ENCODE results near the gene ENTREP3. TPM values are rescaled to one million over a fixed set of nuclear protein-coding genes. Genes with fewer than 3 reads are reported as not detected.

The ENTREP3 gene
- total RNA-seq, 2 donors from 2014 or later: 20.7 to 32.1 TPM

DNA sequence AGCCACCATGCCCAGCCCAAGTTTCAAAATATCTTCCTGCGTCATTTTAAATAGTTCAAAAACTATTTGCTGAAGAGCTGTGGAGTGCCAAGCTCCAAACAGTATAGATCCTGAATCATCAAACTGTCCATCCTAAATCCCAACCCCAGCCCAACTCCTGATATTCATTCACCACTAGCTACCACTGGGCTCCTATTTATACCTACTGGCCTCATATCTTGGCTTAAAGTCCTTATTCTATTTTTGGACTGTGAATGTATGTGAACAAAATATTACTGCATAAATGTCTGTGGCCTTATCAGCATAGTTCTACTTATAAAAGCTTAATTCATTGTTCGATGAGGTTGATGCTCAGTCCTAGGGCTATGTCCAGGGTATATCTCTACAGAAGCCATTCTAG lies 12.1 kb upstream of the ENTREP3 start:
- Mint-ChIP-seq H3K4me3 (no peak overlapping the region), H3K27ac (peak overlapping the region; percentile 12), H3K27me3 (no peaks in the 10 kb centered on the region), H3K36me3 (ENCODE audit: low read depth) (peaks cover 100% of the 10 kb centered on the region), H3K4me1 (peaks cover 11% of the 10 kb centered on the region), H3K9me3 (no peaks in the 10 kb centered on the region)
- ATAC-seq (replicated peaks): no peak

DNA sequence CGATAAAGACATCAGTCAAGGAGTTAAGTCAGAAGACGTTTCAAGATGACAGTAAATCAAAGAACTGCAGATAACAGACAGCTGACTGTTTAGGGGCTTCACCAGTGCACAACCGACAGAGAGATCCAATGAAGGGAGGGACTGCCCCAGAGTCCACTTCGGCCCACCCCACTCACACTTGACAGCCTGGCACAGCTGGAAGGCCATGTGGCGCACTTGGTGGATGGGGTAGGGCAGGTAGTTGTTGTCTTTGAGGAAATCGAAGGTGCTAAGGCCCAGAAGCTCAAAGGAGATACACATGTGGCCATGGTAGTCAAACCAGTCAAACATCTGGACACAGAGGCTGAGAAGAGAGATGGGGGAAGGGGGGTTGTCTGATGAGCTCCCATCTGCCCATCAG lies 11.3 kb upstream of the ENTREP3 start:
- no peak for ATAC-seq (replicated peaks)
- Mint-ChIP-seq H3K4me3 (no peak overlapping the region), H3K4me1 (peaks cover 7% of the 10 kb centered on the region), H3K9me3 (no peaks in the 10 kb centered on the region), H3K27me3 (no peaks in the 10 kb centered on the region), H3K27ac (peak overlapping the region; percentile 13), H3K36me3 (ENCODE audit: low read depth) (peaks cover 100% of the 10 kb centered on the region)

DNA sequence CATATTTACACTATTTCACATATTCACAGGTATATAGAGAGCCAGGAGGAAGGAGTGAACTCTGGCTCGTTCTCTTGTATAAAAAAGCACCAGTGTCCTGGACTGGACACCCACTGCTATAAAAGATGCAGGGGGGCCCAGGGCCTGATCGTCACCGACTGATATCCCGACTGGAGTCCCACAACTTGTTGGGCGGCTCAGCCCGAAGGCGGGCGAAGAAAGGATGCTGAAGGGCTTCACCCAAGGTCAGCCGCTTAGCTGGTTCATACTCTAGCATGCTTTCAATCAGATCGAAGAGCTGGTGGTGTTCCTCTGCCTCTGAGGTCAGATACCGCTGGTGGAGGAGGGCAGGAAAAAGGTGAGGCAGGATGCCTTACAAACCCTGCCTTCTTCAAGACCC lies 7.8 kb upstream of the ENTREP3 start:
- no peaks in the 10 kb centered on the region for H3K27me3 Mint-ChIP-seq
- ATAC-seq (replicated peaks): no peak
- peaks cover 99% of the 10 kb centered on the region for H3K36me3 Mint-ChIP-seq (ENCODE audit: low read depth)

DNA sequence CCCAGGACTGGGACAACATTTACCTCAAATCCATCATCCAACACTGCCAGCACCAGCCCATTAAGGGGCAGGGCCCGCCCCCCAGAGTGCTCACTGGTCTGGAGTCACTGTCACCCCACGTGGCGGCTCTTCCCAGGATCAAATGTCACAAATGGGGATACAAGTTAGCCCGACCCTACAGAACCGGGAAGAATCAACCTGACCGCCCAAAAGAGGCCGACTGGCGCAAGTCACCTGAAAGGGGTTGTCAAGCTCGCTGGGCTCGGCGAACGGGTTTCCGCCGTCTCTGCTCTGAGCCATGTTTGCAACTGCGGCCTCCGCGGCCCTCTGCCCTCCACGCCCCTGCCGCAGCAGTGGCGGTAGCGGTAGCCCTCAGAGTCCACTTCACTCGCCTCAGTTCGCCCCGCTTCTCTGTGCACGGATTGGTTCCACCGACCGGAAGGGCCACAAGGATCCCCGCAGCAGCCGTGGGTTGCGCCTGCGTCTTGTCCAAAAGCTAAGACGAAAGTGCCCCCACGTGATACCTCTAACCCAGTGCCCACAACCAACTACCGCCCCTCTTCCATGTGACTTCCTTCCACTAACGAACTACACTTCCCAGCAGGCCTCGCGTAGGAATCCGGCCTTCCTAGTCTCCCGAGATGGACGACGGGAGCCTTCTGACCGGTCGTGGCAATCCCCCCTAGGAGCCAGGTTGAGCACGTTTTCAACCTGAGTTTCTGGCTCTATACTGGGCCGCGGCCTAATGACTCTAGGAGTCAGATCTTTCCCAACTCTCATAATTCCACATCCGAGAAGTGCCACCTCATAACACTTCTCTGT lies 6.8 kb upstream of the ENTREP3 start, which contains the start of gene SCAMP3:
Gene SCAMP3, minus strand, starts transcription at position 509 of the 822 bp plus-strand sequence. Its CDS starts 209 bp downstream, at position 300.
- Mint-ChIP-seq H3K4me1 (peaks cover 19% of the 10 kb centered on the region), H3K4me3 (peak within 1 kb of the TSS; percentile 96), H3K27ac (peak within 1 kb of the TSS; percentile 95), H3K36me3 (ENCODE audit: low read depth) (peaks cover 99% of the 10 kb centered on the region), H3K9me3 (no peaks in the 10 kb centered on the region), H3K27me3 (no peaks in the 10 kb centered on the region)
- ATAC-seq (replicated peaks): peak; percentile 97

More for the DNA sequence above, 7.8 kb upstream of the ENTREP3 start:
- peak overlapping the region; percentile 96 for H3K4me3 Mint-ChIP-seq
- peaks cover 18% of the 10 kb centered on the region for H3K4me1 Mint-ChIP-seq
- H3K27ac Mint-ChIP-seq: peak overlapping the region; percentile 95
- no peaks in the 10 kb centered on the region for H3K9me3 Mint-ChIP-seq

DNA sequence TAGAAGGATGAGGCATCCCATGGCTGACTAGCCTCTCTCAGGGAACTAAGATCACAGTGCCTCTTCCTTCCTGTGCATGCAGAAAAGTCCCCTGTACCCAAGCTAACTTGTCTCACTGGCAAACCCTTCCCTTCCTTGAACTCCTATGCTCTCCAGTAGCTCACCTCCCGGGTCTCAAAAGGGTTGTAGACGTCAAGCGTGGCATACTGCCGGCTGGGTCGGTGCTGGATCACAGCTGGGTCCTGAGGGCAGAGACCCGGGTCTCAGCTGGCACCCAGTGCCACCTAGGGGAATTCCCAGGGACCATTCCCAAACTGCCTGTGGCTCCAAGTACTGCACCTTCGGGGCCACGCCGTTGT lies 6.2 kb upstream of the ENTREP3 start:
- Mint-ChIP-seq H3K27me3 (no peaks in the 10 kb centered on the region), H3K4me3 (peak overlapping the region; percentile 96), H3K36me3 (ENCODE audit: low read depth) (peaks cover 99% of the 10 kb centered on the region), H3K9me3 (no peaks in the 10 kb centered on the region), H3K4me1 (peaks cover 24% of the 10 kb centered on the region), H3K27ac (peak overlapping the region; percentile 95)
- peak; percentile 20 for ATAC-seq (replicated peaks)

DNA sequence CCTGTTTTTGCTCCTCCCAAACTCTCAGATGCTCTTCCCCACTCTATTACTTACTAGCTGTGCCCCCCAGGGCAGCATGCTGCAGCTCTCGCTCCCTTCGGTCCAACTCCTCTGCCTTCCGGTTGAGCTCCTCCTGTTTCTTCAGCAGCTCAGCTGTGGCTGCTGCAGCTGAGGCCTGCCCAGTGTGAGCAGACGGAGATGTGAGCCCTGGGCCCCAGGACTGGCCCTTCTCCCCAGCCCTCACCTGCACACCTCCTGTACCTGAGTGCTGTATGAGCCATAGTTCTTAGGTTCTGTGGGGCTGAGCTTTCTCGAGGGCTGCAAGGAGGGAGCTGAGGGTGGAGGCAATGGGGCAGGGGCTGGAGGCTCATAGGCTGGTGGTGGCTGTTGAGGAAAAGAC lies 5.0 kb upstream of the ENTREP3 start:
- Mint-ChIP-seq H3K4me1 (peaks cover 21% of the 10 kb centered on the region), H3K4me3 (peak overlapping the region; percentile 96), H3K9me3 (no peaks in the 10 kb centered on the region), H3K27me3 (no peaks in the 10 kb centered on the region), H3K36me3 (ENCODE audit: low read depth) (peaks cover 99% of the 10 kb centered on the region), H3K27ac (peak overlapping the region; percentile 95)
- no peak for ATAC-seq (replicated peaks)

DNA sequence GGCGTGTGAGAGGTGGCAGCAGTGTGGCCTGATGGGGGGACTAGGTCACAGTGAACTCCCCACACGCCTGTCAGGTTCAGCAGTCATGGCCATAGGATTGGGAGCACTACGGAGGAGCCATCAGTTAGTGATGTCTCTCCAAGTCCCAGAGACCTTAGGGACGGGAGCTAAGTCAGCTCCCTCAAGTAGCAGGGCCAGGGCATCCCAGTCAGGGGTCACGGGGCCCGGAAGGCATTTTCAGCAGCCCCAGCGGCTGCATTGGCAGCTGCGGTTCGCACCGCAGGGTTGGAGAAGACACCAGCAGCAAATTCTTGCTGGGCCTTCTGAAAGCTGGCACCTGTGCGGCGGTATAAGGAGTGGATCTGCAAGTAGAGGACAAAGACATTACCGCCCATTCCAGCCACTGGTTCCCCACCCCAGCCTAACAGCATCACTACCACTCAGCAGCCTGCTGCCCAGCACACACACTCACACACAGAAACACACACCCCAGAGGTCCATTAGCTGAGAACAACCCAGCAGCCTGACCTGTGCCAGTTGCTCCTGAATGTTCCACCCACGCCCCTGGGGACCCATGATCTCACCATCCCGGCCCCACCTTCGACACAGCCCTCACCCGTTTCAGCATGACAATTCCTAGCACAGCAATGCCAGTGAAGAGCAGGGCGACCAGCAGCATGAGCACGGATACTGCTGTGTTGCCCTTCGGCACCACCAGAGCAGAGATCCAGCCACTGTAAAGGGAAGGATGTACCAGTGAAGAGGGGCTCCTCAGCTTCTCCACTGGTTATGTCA lies 972 bp upstream of the ENTREP3 start:
- Mint-ChIP-seq H3K4me3 (peak overlapping the region; percentile 84), H3K4me1 (peaks cover 31% of the 10 kb centered on the region), H3K27me3 (no peaks in the 10 kb centered on the region), H3K36me3 (ENCODE audit: low read depth) (peaks cover 59% of the 10 kb centered on the region), H3K27ac (peak overlapping the region; percentile 56), H3K9me3 (no peaks in the 10 kb centered on the region)
- no peak for ATAC-seq (replicated peaks)

DNA sequence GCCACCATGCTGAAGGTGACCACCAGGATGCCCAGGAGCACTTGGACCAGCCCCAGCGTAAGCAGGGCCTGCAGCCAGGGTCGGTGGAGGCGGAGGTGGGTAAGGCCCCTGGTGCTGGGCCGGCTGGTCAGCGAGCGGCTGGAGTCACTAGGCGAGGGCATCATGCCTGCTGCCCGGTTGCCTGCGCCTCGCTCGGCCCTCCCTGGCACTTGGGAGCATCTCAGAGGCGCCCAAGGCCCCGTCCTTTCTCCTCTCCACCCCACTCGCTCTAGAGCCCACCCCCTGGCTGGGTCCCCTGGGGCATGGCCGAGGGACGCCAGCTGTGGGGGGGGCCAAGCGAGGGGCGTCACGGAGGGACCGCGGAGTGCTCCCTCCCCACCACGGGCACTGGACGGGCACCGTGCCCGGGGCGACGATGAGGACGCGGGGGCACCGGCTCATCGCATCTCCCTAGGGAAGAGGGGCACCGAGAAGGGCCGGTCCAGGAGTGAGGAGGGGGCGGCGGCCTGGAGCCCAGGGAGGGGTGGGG lies 505 bp downstream of the ENTREP3 start:
- peak; percentile 2 for ATAC-seq (replicated peaks)
- H3K27me3 Mint-ChIP-seq: no peaks in the 10 kb centered on the region
- H3K27ac Mint-ChIP-seq: peak overlapping the region; percentile 85
- no peaks in the 10 kb centered on the region for H3K9me3 Mint-ChIP-seq
- H3K36me3 Mint-ChIP-seq (ENCODE audit: low read depth): peaks cover 44% of the 10 kb centered on the region
- H3K4me1 Mint-ChIP-seq: peaks cover 24% of the 10 kb centered on the region
- peak overlapping the region; percentile 84 for H3K4me3 Mint-ChIP-seq

DNA sequence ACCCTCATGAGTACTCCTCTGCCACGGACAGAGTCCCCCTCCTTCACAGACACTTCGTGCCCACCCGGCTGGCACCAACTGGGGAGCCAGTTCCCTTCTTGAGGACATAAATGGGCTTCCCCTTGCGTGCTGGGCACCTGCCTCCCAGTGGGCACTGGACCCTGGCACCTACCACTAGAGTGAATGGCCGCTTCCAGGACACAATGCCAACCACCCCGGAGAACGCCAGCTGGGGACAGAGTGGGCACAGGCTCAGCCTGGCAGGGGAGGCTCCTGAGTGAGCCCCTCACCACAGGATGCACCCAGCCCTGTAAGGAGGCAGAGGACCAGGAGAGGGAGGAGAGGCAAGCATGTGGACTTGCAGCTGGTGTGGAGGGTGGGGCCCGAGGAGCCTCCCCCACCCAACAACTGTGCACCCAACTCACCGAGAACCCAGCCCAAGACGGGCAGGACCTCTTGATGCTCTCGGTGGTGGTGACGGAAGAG lies 1.0 kb downstream of the ENTREP3 start:
- ATAC-seq (replicated peaks): no peak
- H3K27ac Mint-ChIP-seq: peak overlapping the region; percentile 85

DNA sequence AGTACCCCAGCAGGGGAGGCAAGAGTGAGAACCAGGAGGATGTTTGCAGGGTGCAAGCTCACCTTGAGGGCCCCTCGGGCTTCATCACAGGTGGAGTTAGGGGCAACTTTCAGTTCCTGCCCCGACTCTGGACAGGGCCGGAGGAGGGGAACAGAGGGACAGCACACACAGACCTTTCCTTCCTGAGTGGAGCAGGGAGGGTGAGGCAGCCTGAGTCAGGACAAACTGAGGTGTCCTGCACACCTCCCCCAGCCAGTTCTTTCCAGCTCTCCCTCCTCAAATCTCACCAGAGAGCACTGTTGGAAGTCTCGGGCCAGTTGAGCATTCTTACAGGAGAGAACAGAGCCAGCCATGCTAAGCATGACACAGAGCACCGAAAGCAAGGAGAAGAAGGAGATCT lies 1.5 kb downstream of the ENTREP3 start:
- Mint-ChIP-seq H3K36me3 (ENCODE audit: low read depth) (peaks cover 34% of the 10 kb centered on the region), H3K4me3 (peak overlapping the region; percentile 84), H3K4me1 (peaks cover 24% of the 10 kb centered on the region), H3K27ac (peak overlapping the region; percentile 85), H3K27me3 (no peaks in the 10 kb centered on the region), H3K9me3 (no peaks in the 10 kb centered on the region)
- no peak for ATAC-seq (replicated peaks)

More for the DNA sequence above, 1.0 kb downstream of the ENTREP3 start:
- peaks cover 24% of the 10 kb centered on the region for H3K4me1 Mint-ChIP-seq
- no peaks in the 10 kb centered on the region for H3K9me3 Mint-ChIP-seq
- H3K4me3 Mint-ChIP-seq: peak overlapping the region; percentile 84
- no peaks in the 10 kb centered on the region for H3K27me3 Mint-ChIP-seq
- peaks cover 39% of the 10 kb centered on the region for H3K36me3 Mint-ChIP-seq (ENCODE audit: low read depth)

DNA sequence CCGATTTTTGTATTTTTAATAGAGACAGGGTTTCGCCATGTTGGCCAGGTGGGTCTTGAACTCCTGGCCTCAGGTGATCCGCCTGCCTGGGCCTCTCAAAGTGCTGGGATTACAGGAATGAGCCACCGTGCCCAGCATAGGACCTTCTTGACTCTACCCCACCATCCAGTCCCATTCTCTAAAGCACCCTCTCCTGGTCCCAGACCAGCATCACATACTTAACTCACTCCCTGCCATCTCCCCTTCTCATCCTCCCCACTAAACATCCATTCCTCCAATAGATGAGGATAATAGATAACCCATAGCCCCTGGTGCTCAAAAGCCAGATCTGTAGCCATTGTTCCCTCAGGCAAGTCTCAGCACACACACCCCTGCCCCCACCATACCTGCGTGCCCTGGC lies 2.1 kb downstream of the ENTREP3 start:
- peak overlapping the region; percentile 85 for H3K27ac Mint-ChIP-seq
- peaks cover 24% of the 10 kb centered on the region for H3K4me1 Mint-ChIP-seq
- H3K4me3 Mint-ChIP-seq: peak overlapping the region; percentile 84
- no peak for ATAC-seq (replicated peaks)
- no peaks in the 10 kb centered on the region for H3K9me3 Mint-ChIP-seq
- peaks cover 28% of the 10 kb centered on the region for H3K36me3 Mint-ChIP-seq (ENCODE audit: low read depth)
- H3K27me3 Mint-ChIP-seq: no peaks in the 10 kb centered on the region

DNA sequence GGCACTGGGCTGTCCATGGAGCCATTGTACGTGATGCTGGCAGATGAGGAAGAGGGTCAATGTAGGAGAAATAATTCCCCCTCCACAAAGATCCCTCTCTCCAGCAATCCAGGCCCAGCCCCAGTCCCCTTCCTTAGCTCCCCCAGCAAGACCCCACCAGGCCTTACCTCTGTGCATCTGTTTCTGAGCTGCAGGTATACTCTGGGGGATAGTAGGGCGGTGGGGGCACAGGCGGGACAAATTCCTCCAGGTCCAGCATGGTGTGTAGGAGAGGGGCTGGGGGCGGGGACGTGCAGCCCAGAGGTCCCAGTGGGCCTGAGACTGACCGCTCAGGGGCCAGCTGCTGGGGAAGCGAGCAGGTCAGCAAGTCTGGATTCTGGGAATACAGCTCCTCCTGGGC lies 3.7 kb downstream of the ENTREP3 start:
- H3K36me3 Mint-ChIP-seq (ENCODE audit: low read depth): peaks cover 14% of the 10 kb centered on the region
- no peak for ATAC-seq (replicated peaks)
- no peak overlapping the region for H3K27ac Mint-ChIP-seq
- peaks cover 18% of the 10 kb centered on the region for H3K4me1 Mint-ChIP-seq
- H3K27me3 Mint-ChIP-seq: no peaks in the 10 kb centered on the region
- peak overlapping the region; percentile 30 for H3K4me3 Mint-ChIP-seq
- no peaks in the 10 kb centered on the region for H3K9me3 Mint-ChIP-seq

DNA sequence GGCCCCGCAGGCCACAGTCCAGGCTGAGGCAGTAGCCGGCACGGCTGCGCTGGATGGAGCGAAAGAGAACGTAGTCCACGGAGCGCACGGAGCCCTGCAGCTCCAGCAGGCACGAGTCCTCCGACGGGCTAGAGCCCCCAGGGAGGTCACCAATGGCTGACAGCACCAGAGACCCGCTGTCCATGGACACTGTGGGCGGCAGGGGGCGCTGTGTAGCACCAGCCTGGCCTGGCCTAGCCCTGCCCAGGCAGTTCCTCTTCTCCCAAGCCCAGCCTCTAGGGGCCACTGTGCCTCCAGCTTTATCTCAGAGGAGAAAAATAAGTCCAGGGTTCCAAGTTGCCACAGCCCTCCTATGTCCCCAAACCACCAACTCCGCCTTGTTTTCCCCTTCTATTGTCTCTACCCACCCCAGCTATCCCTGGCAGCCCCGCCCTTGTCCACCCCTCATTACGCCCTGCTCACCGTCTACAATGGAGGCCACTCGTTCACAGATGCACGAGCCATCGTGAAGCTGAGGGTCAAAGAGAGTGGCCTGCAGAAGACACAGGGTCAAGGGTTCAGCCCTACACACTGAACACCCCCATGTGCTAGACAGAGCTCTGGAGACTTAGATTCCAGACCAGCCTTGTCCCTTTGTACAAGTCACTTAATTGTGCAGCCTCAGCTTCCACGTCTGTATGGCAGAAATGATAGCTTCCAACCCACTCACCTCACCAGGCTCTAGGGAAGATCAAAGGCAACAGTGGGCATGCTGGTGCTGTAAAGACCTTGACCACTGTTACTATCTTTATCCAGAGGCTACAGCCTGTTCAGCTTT lies 4.4 kb downstream of the ENTREP3 start:
- Mint-ChIP-seq H3K27me3 (no peaks in the 10 kb centered on the region), H3K9me3 (no peaks in the 10 kb centered on the region), H3K27ac (peak overlapping the region; percentile 61), H3K4me3 (peak overlapping the region; percentile 30), H3K36me3 (ENCODE audit: low read depth) (peaks cover 10% of the 10 kb centered on the region), H3K4me1 (peaks cover 18% of the 10 kb centered on the region)
- ATAC-seq (replicated peaks): peak; percentile 97

DNA sequence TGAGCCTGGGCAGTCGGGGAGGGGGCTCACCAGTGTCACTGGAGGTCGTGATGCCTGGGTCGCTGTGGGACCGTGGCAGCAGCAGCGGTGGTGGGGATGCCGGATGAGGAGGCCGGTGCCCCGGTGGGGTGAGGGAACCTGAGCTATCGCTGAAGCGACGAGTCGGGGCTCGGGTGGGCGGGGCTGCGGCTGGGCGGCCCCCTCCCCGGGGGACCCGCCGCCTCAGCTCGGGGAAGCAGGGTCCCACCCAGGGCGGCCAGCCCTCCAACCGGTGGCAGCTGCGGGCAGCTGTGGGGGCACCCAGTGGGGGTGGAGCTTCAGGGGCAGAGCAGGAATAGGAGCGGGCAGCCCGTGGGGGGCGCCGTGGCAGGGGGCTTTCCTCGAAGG lies 5.0 kb downstream of the ENTREP3 start:
- ATAC-seq (replicated peaks): peak; percentile 2
- H3K27ac Mint-ChIP-seq: no peak overlapping the region

More for the DNA sequence above, 5.0 kb downstream of the ENTREP3 start:
- Mint-ChIP-seq H3K9me3 (no peaks in the 10 kb centered on the region), H3K4me1 (peaks cover 18% of the 10 kb centered on the region), H3K36me3 (ENCODE audit: low read depth) (peaks cover 4% of the 10 kb centered on the region), H3K27me3 (no peaks in the 10 kb centered on the region), H3K4me3 (peak overlapping the region; percentile 44)
